Measurements from ENCODE around the gene APLF.
"Not testable (repeated sequence)": the region's sequence is repeated elsewhere in the genome, so short reads cannot be mapped to it uniquely, and the experiment has no call there.

APLF gene

GRCh38 chr2:68590702-68591101 is 123.3 kb downstream of the APLF start:
- no peak for DNase-seq

- no peak for DNase-seq
Observed at GRCh38 chr2:68591225-68591624, 123.8 kb downstream of the APLF start.

DNA sequence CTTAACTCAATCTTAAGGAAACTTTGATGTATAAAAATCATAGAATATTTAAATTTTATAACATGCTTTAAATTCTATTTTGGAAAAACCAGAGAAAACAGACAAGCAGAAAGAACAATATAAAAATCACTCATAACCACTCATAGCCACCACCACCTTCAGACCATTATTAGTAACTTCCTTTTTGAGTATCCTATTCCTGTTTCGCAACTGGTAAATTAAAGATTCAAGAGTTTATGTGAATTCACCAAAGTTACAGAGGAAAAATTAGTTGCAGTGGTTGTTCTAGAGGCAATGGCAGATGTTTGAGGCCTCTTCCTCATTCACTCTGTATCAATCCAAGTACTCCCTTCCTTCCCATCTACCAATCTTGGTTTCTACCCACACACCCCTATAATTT is 126.7 kb downstream of the APLF start:
- no peak for DNase-seq

- DNase-seq = peak; percentile 65
Observed at GRCh38 chr2:68594674-68595492, 127.5 kb downstream of the APLF start.

- not testable (repeated sequence) for DNase-seq
Observed at GRCh38 chr2:68595493-68595785, 128.1 kb downstream of the APLF start.

- DNase-seq = not testable (repeated sequence)
Observed at GRCh38 chr2:68600495-68600894, 133.1 kb downstream of the APLF start.

DNA sequence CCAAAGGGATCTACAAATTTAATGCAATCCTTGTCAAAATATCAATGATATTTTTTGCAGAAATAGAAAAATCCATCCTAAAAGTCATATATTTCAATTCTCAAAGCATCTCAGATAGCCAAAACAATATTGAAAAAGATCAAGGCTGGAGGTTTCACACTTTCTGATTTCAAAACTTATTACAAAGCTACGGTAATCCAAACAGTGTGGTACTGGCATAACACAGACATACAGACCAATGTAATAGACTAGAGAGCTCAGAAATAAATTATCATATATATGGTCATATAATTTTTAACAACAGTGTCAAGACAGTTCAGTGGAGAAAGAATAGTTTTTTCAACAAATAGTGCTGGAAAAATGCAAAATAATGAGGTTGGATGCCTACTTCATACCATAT is 135.7 kb downstream of the APLF start:
- no peak for DNase-seq

GRCh38 chr2:68604077-68604476 is 136.7 kb downstream of the APLF start:
- DNase-seq = no peak

DNA sequence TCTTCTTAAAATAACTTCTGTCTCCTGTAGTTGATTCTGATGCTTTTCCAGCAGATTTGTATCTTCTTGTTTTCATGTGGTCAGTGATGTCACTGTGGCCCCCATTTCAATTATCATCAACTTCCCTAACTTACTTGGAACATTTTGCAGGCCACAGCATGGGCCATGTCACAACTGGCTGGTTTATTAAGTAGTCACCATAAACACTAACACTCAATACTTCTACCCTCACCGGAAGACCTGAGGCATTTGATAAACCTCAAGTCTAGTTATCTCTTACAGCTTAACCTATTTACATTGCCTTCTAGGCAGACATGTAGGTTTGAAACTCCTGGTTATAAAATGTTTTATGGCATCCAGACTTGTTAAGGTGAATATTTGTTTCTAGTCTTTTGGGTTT is 138.6 kb downstream of the APLF start:
- DNase-seq = no peak

- no peak for DNase-seq
Observed at GRCh38 chr2:68606759-68607158, 139.4 kb downstream of the APLF start.

DNA sequence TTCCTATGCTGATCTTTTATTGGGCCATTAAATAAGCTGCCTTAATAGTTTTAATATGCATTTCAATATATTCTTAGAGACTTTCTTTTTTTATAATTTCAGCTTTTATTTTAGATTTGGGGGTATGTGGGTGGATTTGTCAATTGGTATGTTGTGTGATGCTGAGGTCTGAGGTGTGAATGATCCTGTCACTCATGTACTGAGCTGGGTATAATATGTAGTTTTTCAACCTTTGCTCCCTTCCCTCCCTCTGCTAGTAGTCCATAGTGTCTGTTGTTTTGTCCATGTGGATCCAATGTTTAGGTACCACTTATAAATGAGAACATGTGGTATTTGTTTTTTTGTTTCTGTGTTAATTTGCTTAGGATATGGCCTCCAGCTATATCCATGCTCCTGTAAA is 140.5 kb downstream of the APLF start:
- no peak for DNase-seq

- no peak for DNase-seq
Observed at GRCh38 chr2:68612765-68613519, 145.6 kb downstream of the APLF start.

DNA sequence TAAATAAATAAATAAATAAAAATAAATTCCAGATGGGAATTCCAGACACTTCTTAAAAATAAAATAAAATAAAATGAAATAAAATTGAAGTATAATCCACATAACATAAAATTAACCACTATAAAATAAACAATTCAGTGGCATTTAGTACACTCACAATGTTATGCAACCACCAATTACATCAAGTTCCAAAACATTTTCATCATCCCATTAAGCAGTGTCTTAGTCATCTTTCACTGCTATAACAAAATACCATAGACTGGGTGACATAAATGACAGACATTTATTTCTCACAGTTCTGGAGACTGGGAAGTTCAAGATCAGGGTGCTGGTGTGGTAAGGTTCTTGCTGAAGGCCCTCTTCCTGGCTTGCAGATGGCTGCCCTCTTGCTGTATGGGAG is 153.4 kb downstream of the APLF start:
- no peak for DNase-seq

DNA sequence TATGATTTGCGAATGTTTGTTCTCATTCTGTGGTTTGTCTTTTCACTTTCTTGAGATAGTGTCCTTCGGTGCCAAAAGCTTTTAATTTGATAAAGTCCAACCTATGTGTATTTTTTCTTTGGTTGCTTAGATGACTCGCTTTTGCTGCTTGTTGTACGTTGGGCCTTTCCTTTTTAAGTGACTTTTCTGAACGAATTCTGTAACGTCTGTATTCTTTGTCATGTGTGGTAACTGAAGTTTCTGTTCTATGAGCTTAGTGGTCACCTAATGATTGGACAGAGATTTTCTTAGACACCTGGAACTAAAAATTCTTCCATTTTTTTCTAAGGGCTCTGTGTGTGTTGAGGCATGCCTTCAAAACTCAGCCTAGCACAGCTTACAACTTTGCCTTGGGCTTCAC is 156.4 kb downstream of the APLF start:
- no peak for DNase-seq

- no peak for DNase-seq
Observed at GRCh38 chr2:68627615-68628014, 160.2 kb downstream of the APLF start.
